Activated CD8-positive, alpha-beta memory T cell treated with anti-CD3 and anti-CD28 coated beads for 24 hours (primary cell): Measurements from ENCODE around the gene GNAO1.

Source experiments
- DNase-seq: peaks from one replicate; pipeline ENCODE4 v3.0.0-alpha.2; 2020

GNAO1 gene

GRCh38 chr16:56198006-56198754, 6.9 kb downstream of the GNAO1 start:
- DNase-seq, result no peak

- DNase-seq, result no peak
These were observed 7.4 kb downstream of the GNAO1 start for GRCh38 chr16:56198755-56199114.

GRCh38 chr16:56199164-56199563, 7.9 kb downstream of the GNAO1 start:
- DNase-seq, result no peak

- no peak for DNase-seq
These were observed 9.7 kb downstream of the GNAO1 start for GRCh38 chr16:56201030-56201429.

GRCh38 chr16:56202036-56202435, 10.7 kb downstream of the GNAO1 start:
- DNase-seq, result no peak

GRCh38 chr16:56203052-56203451, 11.8 kb downstream of the GNAO1 start:
- peak; percentile 73 for DNase-seq

GRCh38 chr16:56204816-56205215, 13.5 kb downstream of the GNAO1 start:
- DNase-seq, result no peak

GRCh38 chr16:56206951-56207350, 15.7 kb downstream of the GNAO1 start:
- no peak for DNase-seq

GRCh38 chr16:56207421-56207820, 16.1 kb downstream of the GNAO1 start:
- DNase-seq, result no peak

GRCh38 chr16:56211435-56211981, 20.2 kb downstream of the GNAO1 start:
- no peak for DNase-seq

- no peak for DNase-seq
These were observed 20.9 kb downstream of the GNAO1 start for GRCh38 chr16:56212144-56212543.

- DNase-seq, result no peak
These were observed 30.7 kb downstream of the GNAO1 start for GRCh38 chr16:56221995-56222394.

GRCh38 chr16:56222474-56222997, 31.2 kb downstream of the GNAO1 start:
- DNase-seq, result no peak

GRCh38 chr16:56225017-56225742, 33.9 kb downstream of the GNAO1 start:
- no peak for DNase-seq

GRCh38 chr16:56226187-56226586, 34.9 kb downstream of the GNAO1 start:
- no peak for DNase-seq

GRCh38 chr16:56226845-56227525, 35.7 kb downstream of the GNAO1 start:
- no peak for DNase-seq

- DNase-seq, result no peak
These were observed 36.6 kb downstream of the GNAO1 start for GRCh38 chr16:56227936-56228335.

GRCh38 chr16:56228476-56228875, 37.2 kb downstream of the GNAO1 start:
- DNase-seq, result no peak

- no peak for DNase-seq
These were observed 42.7 kb downstream of the GNAO1 start for GRCh38 chr16:56233795-56234566.

- DNase-seq, result no peak
These were observed 43.4 kb downstream of the GNAO1 start for GRCh38 chr16:56234737-56235136.

- DNase-seq, result no peak
These were observed 46.2 kb downstream of the GNAO1 start for GRCh38 chr16:56237451-56237930.

GRCh38 chr16:56238188-56238587, 46.9 kb downstream of the GNAO1 start:
- no peak for DNase-seq
